SK-N-DZ (cell line): Measurements from ENCODE around the gene CCDC170.
"Not testable (repeated sequence)": the region's sequence is repeated elsewhere in the genome, so short reads cannot be mapped to it uniquely, and the experiment has no call there.

ENCODE experiments used
- DNase-seq: peaks from one replicate; pipeline ENCODE4 v3.0.0-alpha.2; 2015; ENCODE audit warnings: low spot score

Gene CCDC170

DNA sequence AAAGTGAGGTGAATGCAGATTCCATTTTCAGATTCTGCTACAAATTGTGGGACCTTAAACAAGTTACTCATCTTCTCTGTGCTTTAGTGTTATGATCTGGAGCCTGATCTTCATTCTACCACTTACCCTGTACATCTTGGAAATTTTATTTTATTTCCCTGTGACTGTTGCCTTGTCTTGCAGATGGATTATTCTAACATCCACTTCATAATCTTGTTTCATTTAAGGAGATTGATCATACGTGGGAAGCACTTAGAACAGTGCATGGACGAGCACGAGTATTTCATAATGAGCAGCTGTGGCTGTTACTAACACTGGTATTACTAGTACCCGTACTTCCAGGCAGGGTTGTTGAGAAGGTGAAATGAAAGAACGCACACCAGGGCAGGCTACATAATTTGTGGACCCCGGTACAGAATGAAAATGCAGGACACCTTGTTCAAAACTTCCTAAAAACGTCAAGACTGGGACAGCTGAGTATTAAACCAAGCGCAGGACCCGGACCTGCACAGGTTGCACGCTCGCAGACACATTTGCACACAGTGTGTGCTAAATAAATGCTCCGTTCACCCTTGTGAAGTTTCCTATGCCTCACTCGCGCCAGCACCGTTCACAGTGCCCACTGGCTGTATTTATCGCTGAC is 535 bp upstream of the CCDC170 start:
- no peak for DNase-seq

- no peak for DNase-seq
Observed at GRCh38 chr6:151494235-151494935, 568 bp downstream of the CCDC170 start.

- DNase-seq: no peak
Observed at GRCh38 chr6:151494936-151495320, 1.1 kb downstream of the CCDC170 start.

DNA sequence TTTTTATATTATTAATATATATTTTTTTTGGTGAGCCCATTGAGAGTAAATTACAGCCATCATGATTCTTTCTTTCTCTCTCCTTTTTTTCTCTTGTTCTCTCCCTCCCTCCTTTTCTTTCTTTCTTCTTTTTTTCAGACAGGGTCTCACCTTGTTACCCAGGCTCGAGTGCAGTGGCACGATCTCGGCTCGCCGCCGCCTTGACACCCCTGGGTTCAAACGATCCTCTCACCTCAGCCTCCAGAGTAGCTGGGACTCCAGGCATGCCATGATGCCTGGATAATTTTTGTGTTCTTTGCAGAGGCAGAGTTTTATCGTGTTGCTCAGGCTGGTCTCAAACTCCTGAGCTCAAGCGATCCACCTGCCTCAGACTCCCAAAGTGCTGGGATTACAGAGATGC is 1.6 kb downstream of the CCDC170 start:
- DNase-seq: no peak

- no peak for DNase-seq
Observed at GRCh38 chr6:151497905-151498304, 4.1 kb downstream of the CCDC170 start.

GRCh38 chr6:151498327-151498726 is 4.5 kb downstream of the CCDC170 start:
- no peak for DNase-seq

GRCh38 chr6:151499551-151499950 is 5.7 kb downstream of the CCDC170 start:
- no peak for DNase-seq

- no peak for DNase-seq
Observed at GRCh38 chr6:151501511-151502136, 7.8 kb downstream of the CCDC170 start.

DNA sequence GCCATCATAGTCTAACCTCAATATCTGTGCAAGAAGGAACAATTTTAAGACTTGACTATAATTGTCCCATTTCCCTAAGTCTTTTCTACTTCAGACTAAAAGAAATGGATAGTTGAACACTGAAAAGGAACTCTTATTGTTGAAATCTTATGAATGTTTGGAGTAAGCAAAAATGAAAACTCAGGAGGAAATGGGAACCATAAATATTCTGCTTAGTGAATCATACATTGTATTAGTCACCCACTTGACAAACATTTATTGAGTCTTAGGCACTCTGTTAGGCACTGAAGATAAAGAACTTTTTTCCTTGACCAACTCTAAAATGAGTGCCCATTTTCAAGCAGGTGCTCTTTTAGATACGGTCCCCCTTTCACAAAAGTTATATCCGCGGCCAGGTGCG is 8.7 kb downstream of the CCDC170 start:
- no peak for DNase-seq

GRCh38 chr6:151506761-151507160 is 12.9 kb downstream of the CCDC170 start:
- DNase-seq: no peak

DNA sequence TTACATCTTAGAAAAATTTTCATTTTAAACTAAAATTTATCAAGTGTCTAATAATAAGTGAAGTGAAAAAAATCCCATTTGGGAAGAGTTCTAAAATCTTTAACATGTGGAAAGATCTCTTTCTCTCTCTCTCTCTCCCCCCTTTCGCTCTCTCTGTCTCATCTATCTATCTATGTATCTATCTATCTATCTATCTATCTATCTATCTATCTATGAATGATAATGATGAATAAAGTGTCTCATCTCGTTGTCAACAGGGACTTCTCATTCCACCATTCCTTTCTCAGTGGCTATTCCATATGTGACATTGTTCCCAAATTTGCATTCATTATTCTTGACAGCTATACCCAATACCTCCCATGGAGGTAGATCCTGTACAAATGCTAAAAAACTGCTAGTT is 15.2 kb downstream of the CCDC170 start:
- DNase-seq: no peak

DNA sequence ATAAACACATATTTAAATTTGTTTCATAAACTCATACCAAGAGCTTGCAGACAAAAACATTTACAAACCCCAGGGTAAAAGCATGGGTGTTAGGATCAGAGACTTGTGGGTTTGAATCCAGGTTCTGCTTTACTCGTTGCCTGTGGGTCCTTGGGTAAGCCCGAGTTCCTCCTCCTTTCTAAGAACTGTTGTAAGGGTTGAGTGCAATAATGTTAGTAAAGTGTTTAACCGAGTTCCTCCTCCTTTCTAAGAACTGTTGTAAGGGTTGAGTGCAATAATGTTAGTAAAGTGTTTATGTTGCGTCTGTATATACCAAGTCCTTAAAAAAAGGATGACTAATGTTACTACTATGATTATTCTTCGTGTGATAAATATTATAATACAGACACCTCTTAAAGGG is 18.7 kb downstream of the CCDC170 start:
- DNase-seq: no peak

GRCh38 chr6:151514000-151514730 is 20.3 kb downstream of the CCDC170 start:
- no peak for DNase-seq

GRCh38 chr6:151518992-151519391 is 25.2 kb downstream of the CCDC170 start:
- DNase-seq: not testable (repeated sequence)

DNA sequence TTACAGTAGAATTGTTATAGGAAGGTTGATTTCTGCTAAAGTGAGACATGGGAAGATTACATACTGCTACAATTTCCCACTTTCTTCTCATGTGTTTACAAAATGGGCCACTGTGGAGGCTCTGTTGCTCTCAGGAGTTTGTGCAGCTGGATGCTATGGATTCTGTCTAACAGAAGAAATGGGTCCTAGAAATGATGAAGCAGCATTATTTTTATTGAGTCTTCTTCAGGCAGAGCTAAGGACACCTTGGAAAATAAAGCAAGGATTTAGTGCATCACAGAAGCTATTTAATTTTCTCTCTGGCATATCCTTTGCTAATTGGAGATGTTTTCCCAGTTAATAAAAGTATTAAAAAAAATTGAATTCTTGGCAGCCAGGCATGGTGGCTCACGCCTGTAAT is 29.2 kb downstream of the CCDC170 start:
- no peak for DNase-seq

DNA sequence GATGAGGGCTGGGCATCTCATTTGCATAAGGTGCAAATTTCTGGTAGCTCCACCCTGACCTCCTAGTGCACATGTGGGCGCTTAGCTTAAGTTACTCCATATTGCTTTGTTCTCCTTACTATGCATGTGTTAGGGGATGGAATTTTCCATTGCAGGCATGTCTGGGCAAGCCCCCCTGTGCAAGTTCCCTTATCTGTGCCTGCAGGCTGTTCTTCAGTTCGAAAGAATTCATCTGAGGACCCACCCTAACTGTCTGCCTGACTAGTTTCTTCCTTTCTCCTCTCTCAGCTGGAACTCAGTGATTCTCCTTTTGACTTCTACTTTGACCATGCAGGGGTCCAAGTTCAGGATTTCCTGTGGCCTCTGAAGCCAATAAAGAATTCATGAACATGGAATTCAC is 30.2 kb downstream of the CCDC170 start:
- DNase-seq: no peak

GRCh38 chr6:151534576-151534975 is 40.8 kb downstream of the CCDC170 start:
- no peak for DNase-seq

DNA sequence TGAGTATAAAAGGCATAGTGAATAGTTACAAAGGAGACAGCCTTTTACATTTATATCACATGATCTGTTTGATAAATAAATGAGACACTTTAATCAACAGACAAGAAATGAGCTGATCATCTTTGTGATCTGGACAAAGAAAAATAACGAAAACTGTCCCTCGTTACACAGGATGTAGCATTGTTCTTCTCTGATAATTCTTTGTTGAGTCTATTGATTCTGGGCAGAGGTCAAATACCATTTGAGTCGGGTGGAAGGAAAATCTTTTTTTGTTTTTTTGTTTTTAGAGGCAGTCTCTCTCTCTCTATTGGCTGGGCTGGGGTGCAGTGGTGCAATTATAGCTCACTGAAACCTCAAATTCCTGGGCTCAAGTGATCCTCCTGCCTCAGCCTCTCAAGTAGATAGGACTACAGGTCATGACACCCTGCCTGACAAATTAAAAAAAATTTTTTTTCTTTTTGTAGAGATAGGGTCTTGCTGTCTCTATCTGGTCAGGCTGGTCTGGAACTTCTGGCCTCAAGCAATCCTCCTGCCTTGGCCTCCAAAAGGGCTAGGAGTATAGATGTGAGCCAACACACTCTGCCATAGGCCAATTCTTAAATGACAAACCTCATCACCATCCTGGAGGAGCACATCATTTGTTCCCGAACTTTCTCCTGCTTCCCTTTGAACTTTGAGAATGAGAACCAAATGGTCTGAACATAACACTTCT is 41.8 kb downstream of the CCDC170 start:
- DNase-seq: no peak

DNA sequence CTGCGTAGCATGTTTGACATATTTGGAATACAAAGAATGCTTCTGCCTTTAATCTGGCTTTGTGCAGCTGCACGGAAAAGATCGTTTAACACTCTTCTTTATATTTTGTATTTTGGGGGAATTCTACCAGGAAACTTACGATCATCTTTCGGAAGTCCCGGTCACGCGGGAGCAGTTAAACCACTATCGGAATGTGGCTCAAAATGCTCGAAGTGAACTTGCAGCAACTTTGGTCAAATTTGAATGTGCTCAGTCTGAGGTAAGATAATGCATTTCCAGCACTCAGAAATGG is 42.3 kb downstream of the CCDC170 start:
- no peak for DNase-seq

- DNase-seq: no peak
Observed at GRCh38 chr6:151537556-151537955, 43.7 kb downstream of the CCDC170 start.

GRCh38 chr6:151539506-151540268 is 45.9 kb downstream of the CCDC170 start:
- DNase-seq: no peak
